T-helper 1 cell (primary cell): Measurements from ENCODE around the gene EDARADD.
A peak's percentile ranks its signal among the peaks of the same experiment; 100 is the strongest.

ENCODE experiments used
- DNase-seq, 5 donors: peaks; one replicate each; pipeline ENCODE4 v3.0.0-alpha.2; 2012 to 2020

Gene EDARADD

GRCh38 chr1:236395230-236395946 lies 1.3 kb downstream of the EDARADD start:
- peak; percentile 24 to 63 (median 43) for DNase-seq

- DNase-seq, result no peak
Measured at GRCh38 chr1:236395947-236396664, 2.0 kb downstream of the EDARADD start.

- no peak for DNase-seq
Measured at GRCh38 chr1:236396665-236397043, 2.6 kb downstream of the EDARADD start.

GRCh38 chr1:236397173-236397759 lies 3.2 kb downstream of the EDARADD start:
- no peak for DNase-seq

GRCh38 chr1:236398538-236398937 lies 4.5 kb downstream of the EDARADD start:
- no peak for DNase-seq

- DNase-seq, result no peak
Measured at GRCh38 chr1:236400061-236400603, 6.0 kb downstream of the EDARADD start.

GRCh38 chr1:236401698-236402097 lies 7.6 kb downstream of the EDARADD start:
- no peak for DNase-seq

- no peak for DNase-seq
Measured at GRCh38 chr1:236403905-236404696, 10.0 kb downstream of the EDARADD start.

- DNase-seq, result no peak
Measured at GRCh38 chr1:236407059-236407458, 13.0 kb downstream of the EDARADD start.

- DNase-seq, result no peak
Measured at GRCh38 chr1:236413688-236414087, 19.6 kb downstream of the EDARADD start.

GRCh38 chr1:236416165-236416564 lies 22.1 kb downstream of the EDARADD start:
- DNase-seq, result peak in 4 of 5 donors; percentile 19 to 59 (median 48)

GRCh38 chr1:236417336-236417735 lies 23.2 kb downstream of the EDARADD start:
- DNase-seq, result no peak

GRCh38 chr1:236419502-236419901 lies 25.4 kb downstream of the EDARADD start:
- no peak for DNase-seq

- peak in 1 of 5 donors; percentile 3 for DNase-seq
Measured at GRCh38 chr1:236421022-236421421, 26.9 kb downstream of the EDARADD start.

- no peak for DNase-seq
Measured at GRCh38 chr1:236421850-236422516, 27.9 kb downstream of the EDARADD start.

- no peak for DNase-seq
Measured at GRCh38 chr1:236422517-236422876, 28.4 kb downstream of the EDARADD start.

- peak in 3 of 5 donors; percentile 8 to 28 (median 19) for DNase-seq
Measured at GRCh38 chr1:236425031-236425663, 31.1 kb downstream of the EDARADD start.

GRCh38 chr1:236426215-236426614 lies 32.1 kb downstream of the EDARADD start:
- no peak for DNase-seq

- DNase-seq, result no peak
Measured at GRCh38 chr1:236429715-236430274, 35.7 kb downstream of the EDARADD start.

GRCh38 chr1:236433819-236434315 lies 39.8 kb downstream of the EDARADD start:
- no peak for DNase-seq

- DNase-seq, result no peak
Measured at GRCh38 chr1:236438614-236439013, 44.5 kb downstream of the EDARADD start.
